Sigmoid colon (tissue), 7 donors: ENCODE results near the gene C1orf21. TPM values are rescaled to one million over a fixed set of nuclear protein-coding genes. Genes with fewer than 3 reads are reported as not detected.

Experiments used
- DNase-seq: peaks from one replicate; pipeline ENCODE4 v3.0.0-alpha.2; 2019
- H3K27ac ChIP-seq, 4 donors: fragments of 200-600 bp; sonication (generic); one replicate each; pipeline ENCODE4 v1.5.1; 2016 to 2019; ENCODE audit warnings: mild to moderate bottlenecking in 1 of 4
- H3K27me3 ChIP-seq, 3 donors: fragments of 200-600 bp; sonication (generic); one replicate each; pipeline ENCODE4 v1.5.1; 2019; ENCODE audit warnings: mild to moderate bottlenecking in 1 of 3
- H3K36me3 ChIP-seq, 4 donors: fragments of 200-600 bp; sonication (generic); one replicate each; pipeline ENCODE4 v1.5.1; 2016 to 2019
- H3K4me1 ChIP-seq, 4 donors: fragments of 200-600 bp; sonication (generic); one replicate each; pipeline ENCODE4 v1.5.1; 2017 to 2019
- H3K4me3 ChIP-seq, 4 donors: fragments of 200-600 bp; sonication (generic); one replicate each; pipeline ENCODE4 v1.5.1; 2017 to 2019; ENCODE audit warnings: mild to moderate bottlenecking in 2 of 4, moderate library complexity in 1 of 4
- H3K9me3 ChIP-seq, 4 donors: fragments of 200-600 bp in 3 of 4; sonication (generic) in 3 of 4; one replicate each; pipeline versions ENCODE4 v1.5.1 to v1.6.1; 2013 to 2019
- EP300 ChIP-seq, 4 donors: sonication (generic); formaldehyde crosslinking; IDR thresholded peaks; one replicate each; pipeline ENCODE4 v1.6.1; 2017; ENCODE audit warnings: antibody characterized with exemption in 4 of 4
- POLR2A ChIP-seq, 2 donors: fragments of 450-650 bp; IDR thresholded peaks; one replicate each; pipeline ENCODE4 v1.6.1; 2016; ENCODE audit warnings: antibody characterized with exemption in 2 of 2, mild to moderate bottlenecking in 2 of 2, moderate library complexity in 2 of 2
- POLR2AphosphoS5 ChIP-seq, 4 donors: sonication (generic); formaldehyde crosslinking; IDR thresholded peaks; one replicate each; pipeline ENCODE4 v1.6.1; 2017; ENCODE audit warnings: antibody characterized with exemption in 4 of 4
- WGBS, 2 donors: extraction: QIAGEN DNeasy Blood & Tissue Kit; methylation state at CpG; one replicate each; pipeline ENCODE4 v1.1.7; 2013; 5-methylcytosine and 5-hydroxymethylcytosine counted together
- intact Hi-C: fragments of 100-400 bp; cut with DNase I; formaldehyde crosslinking; loops from one replicate; pipeline ENCODE4 v1.15.1; 2023
- polyA plus RNA-seq, 3 donors: library from polyadenylated mRNA; stranded (reverse); fragments of 200-250 nt; gene quantifications; one replicate each; pipeline ENCODE4 v1.2.3, GENCODE V29; 2013
- total RNA-seq, 4 donors: library from RNA; depleted of rRNA; stranded (reverse); fragments of >200 nt; gene quantifications; one replicate each; pipeline ENCODE4 v1.1.0, GENCODE V29; 2016
- TF ChIP-seq, protein P1 (sequence below), 4 experiments: fragments of 450-650 bp in 3 of 4; fragments of 200-600 bp in 1 of 4; IDR thresholded peaks; one replicate each; pipeline ENCODE4 v1.5.1; 2016 to 2019; ENCODE audit warnings: antibody characterized with exemption in 4 of 4, mild to moderate bottlenecking in 3 of 4, moderate library complexity in 2 of 4
- donor health status: healthy with polysubstance abuse.
- donor health status: Bipolar disorder and iron deficiency.
- donor health status: healthy.

Gene C1orf21
- total and polyA plus RNA-seq, 7 donors: 39.5 to 109 (median 80.0) TPM

DNA sequence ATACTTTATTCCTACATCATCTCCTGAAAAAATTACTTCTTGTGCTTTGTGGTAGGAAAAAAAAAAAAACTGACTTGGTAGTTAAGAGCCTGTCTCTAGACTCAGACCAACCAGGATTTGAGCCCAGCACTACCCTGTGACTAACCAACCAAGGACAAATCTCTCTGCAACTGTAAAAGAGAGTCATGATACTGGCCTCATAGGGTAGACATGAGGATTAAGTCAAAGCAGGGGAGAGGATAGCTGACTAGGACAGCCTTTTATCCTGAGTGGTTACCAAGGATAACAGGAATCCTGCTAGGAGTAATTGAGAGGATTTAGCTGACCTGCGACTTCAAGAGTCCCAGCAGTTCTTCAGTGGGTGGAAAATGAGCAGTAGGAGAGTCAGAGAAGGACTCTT lies 112.8 kb downstream of the C1orf21 start:
- WGBS, 2 donors: 84 to 89% methylated on average over 1 of the region's 1 CpG
- Histone ChIP-seq H3K4me3 (no peak overlapping the region), H3K4me1 (peaks cover 0 to 20% (median 12%) of the 10 kb centered on the region in 4 donors), H3K27me3 (no peaks in the 10 kb centered on the region), H3K9me3 (no peaks in the 10 kb centered on the region), H3K27ac (no peak overlapping the region), H3K36me3 (no peaks in the 10 kb centered on the region)
- DNase-seq: no peak
- intact Hi-C loops: no loop called here
- TF ChIP-seq POLR2A (IDR thresholded peaks at IDR 0.05) (no peak), POLR2AphosphoS5 (IDR thresholded peaks at IDR 0.05) (no peak), EP300 (IDR thresholded peaks at IDR 0.05) (no peak)
- TF ChIP-seq, protein P1, sequence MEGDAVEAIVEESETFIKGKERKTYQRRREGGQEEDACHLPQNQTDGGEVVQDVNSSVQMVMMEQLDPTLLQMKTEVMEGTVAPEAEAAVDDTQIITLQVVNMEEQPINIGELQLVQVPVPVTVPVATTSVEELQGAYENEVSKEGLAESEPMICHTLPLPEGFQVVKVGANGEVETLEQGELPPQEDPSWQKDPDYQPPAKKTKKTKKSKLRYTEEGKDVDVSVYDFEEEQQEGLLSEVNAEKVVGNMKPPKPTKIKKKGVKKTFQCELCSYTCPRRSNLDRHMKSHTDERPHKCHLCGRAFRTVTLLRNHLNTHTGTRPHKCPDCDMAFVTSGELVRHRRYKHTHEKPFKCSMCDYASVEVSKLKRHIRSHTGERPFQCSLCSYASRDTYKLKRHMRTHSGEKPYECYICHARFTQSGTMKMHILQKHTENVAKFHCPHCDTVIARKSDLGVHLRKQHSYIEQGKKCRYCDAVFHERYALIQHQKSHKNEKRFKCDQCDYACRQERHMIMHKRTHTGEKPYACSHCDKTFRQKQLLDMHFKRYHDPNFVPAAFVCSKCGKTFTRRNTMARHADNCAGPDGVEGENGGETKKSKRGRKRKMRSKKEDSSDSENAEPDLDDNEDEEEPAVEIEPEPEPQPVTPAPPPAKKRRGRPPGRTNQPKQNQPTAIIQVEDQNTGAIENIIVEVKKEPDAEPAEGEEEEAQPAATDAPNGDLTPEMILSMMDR (IDR thresholded peaks at IDR 0.05): no peak

DNA sequence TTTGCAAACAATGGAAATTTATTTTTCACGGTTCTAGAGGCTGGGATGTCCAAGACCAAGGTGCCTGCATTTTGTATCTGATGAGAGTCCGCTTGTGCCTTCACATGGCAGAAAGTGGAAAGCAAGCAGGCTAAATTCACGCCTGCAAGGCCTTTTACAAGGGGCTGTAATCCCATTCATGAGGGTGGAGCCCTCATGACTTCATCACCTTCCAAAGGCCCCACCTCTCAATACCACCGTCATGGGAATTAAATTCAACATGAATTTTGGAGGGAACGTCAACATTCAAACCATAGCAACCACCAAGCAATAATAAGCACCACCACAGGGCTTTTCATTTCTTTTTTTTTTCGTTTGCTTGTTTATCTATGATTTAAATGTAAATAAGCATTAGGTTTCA lies 115.3 kb downstream of the C1orf21 start:
- intact Hi-C loops: no loop called here
- no peaks in the 10 kb centered on the region for H3K27me3 ChIP-seq
- 53 to 84% methylated on average over 6 of the region's 6 CpGs for WGBS, 2 donors
- TF ChIP-seq EP300 (IDR thresholded peaks at IDR 0.05) (no peak), POLR2A (IDR thresholded peaks at IDR 0.05) (no peak), POLR2AphosphoS5 (IDR thresholded peaks at IDR 0.05) (no peak)
- TF ChIP-seq, protein P1 (IDR thresholded peaks at IDR 0.05): no peak
- peaks cover 0 to 22% (median 17%) of the 10 kb centered on the region in 4 donors for H3K4me1 ChIP-seq
- no peaks in the 10 kb centered on the region for H3K36me3 ChIP-seq
- no peak for DNase-seq
- no peak overlapping the region for H3K27ac ChIP-seq
- no peak overlapping the region for H3K4me3 ChIP-seq
- no peaks in the 10 kb centered on the region for H3K9me3 ChIP-seq

DNA sequence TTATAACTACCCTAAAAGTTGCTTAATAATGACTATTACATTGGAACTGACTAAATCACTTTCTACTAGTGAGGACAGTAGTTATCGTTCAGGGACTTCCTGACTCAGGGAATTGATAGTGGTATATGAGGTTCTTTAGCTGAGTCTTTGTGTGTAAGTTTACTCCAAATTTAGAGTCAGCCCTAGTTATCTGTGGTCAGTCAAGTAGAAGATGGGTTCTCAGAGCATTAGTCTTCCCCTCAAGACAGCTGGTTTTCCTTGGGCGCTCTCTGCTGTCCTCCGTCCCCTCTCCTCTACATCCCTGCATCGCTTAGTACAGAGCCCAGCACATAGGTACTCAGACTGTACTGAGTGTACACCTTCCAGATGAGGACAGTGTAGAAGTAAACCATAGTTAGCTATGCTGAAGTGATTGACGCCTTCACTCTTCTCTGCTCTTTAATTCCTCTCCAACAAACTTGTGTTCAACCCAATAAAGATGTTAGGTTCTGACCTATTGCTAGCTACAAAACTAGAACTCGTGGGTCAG lies 116.5 kb downstream of the C1orf21 start:
- Histone ChIP-seq H3K4me3 (no peak overlapping the region), H3K27me3 (no peaks in the 10 kb centered on the region), H3K27ac (no peak overlapping the region), H3K36me3 (no peaks in the 10 kb centered on the region), H3K9me3 (no peaks in the 10 kb centered on the region), H3K4me1 (peaks cover 0 to 33% (median 27%) of the 10 kb centered on the region in 4 donors)
- intact Hi-C loops: no loop called here
- TF ChIP-seq EP300 (IDR thresholded peaks at IDR 0.05): no peak
- TF ChIP-seq, protein P1 (IDR thresholded peaks at IDR 0.05): no peak
- TF ChIP-seq POLR2A (IDR thresholded peaks at IDR 0.05): no peak
- TF ChIP-seq POLR2AphosphoS5 (IDR thresholded peaks at IDR 0.05): no peak
- DNase-seq: no peak
- WGBS, 2 donors: 88 to 91% methylated on average over 6 of the region's 6 CpGs

DNA sequence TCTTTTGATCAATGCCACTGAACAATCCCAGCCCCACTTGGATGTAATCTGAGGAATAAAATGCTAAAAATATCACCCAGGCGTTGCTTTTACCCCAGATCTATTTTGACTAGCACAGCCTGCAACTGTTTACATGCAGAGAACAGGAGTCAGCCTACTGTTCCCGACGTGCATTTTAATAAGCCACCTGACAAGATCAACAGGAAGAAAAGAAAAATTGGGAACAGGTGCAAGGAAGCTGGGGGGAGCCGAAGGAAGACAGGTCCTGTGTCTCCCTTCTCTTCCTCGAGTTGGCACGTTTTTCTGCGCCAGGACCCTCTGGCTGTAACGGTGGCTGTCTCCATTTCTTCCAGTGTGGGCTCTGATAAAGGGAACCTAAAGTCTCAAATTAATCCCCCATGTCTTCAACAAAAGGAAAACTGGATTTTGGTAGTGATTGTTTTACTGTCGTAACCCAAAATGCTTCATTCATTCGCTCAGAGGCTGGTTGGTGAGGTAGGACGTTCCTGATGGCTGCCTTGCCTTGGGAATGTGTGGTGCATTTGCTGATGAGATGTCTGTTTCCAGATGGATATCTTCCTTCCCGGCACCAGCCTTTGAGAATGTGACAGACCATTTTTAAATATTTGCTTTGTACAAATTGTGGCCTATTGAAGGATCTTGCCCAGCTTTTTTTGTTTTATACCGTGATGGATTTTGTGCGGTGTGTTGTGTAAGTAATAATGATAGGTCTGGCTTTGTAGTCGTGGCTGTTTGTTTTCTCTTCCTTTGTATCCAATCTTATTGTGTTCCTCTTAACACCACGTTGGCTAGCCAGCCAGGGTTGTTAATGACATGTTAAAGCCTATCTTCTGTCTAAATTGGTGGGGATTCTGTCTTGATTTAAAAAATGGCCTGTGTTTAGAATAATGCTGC lies 117.5 kb downstream of the C1orf21 start:
- no peak for TF ChIP-seq POLR2AphosphoS5 (IDR thresholded peaks at IDR 0.05)
- TF ChIP-seq, protein P1 (IDR thresholded peaks at IDR 0.05): no peak
- no peak for TF ChIP-seq EP300 (IDR thresholded peaks at IDR 0.05)
- TF ChIP-seq POLR2A (IDR thresholded peaks at IDR 0.05): no peak
- Histone ChIP-seq H3K27ac (no peak overlapping the region), H3K36me3 (no peaks in the 10 kb centered on the region), H3K4me1 (peaks cover 0 to 40% (median 34%) of the 10 kb centered on the region in 4 donors), H3K9me3 (no peaks in the 10 kb centered on the region), H3K27me3 (no peaks in the 10 kb centered on the region), H3K4me3 (no peak overlapping the region)
- 24 to 57% methylated on average over 16 of the region's 16 CpGs for WGBS, 2 donors
- no peak for DNase-seq
- intact Hi-C loops: no loop called here
